K562 (cell line): ENCODE results near the gene HGD. TPM values are rescaled to one million over a fixed set of nuclear protein-coding genes. Genes with fewer than 3 reads are reported as not detected.

Experiments
- ATAC-seq: fragments of 200-7000 bp; cut with Tn5 transposase; 3 replicates; pipeline ENCODE4 v1.9.1; 2020; ENCODE audit warnings: moderate library complexity
- BruUV-seq: library from RNA; stranded (reverse); fragments of 400-500 nt; replicated peaks from 2 replicates; lab custom pipeline; 2021; lab: Mats Ljungman, UMichigan
- CTCF ChIA-PET: fragments of 300-600 bp; formaldehyde crosslinking; extraction: SDS; loops from one replicate; lab custom pipeline; 2021; ENCODE audit warnings: low intra/inter-chr PET ratio; lab: Yijun Ruan, JAX
- POLR2A ChIA-PET: fragments of 300-600, 350-650 bp; sonication (Branson Sonifier 250); formaldehyde crosslinking; extraction: SDS; loops from one replicate; lab custom pipeline; 2021; ENCODE audit warnings: antibody characterized with exemption, inconsistent platforms; lab: Yijun Ruan, JAX
- DNase-seq, 4 experiments: peaks; one replicate each; pipeline versions ENCODE4 v3.0.0 to v3.0.0-alpha.2; 2011 to 2018; ENCODE audit warnings: low spot score in 3 of 4, mixed read lengths in 3 of 4; ENCODE audit errors: extremely low read depth in 1 of 4
- FAIRE-seq: peaks from 2 replicates; lab custom pipeline; 2011; peaks lifted over from hg19 to GRCh38; lab: Jason Lieb, UNC
- H2AFZ ChIP-seq: 2 replicates; pipeline ENCODE4 v1.6.0; 2011; ENCODE audit warnings: low read depth, low read length, control low read depth, inconsistent platforms
- H3K27ac ChIP-seq: fragments of 200-600 bp; 3 replicates; pipeline ENCODE4 v1.8.0; 2011; ENCODE audit warnings: low read depth, mild to moderate bottlenecking, control low read depth, inconsistent platforms, low read length, moderate library complexity, mixed read lengths; ENCODE audit errors: extremely low read depth
- H3K27me3 ChIP-seq, 2 experiments: fragments of 300-600 bp in 1 of 2; 2 replicates in 1 of 2; 3 replicates in 1 of 2; pipeline versions ENCODE4 v1.6.0 to v1.8.0; 2011; ENCODE audit warnings: inconsistent platforms in 2 of 2, low read length in 2 of 2, mild to moderate bottlenecking in 1 of 2, mixed read lengths in 1 of 2, moderate library complexity in 1 of 2; ENCODE audit not compliant: control insufficient read depth in 2 of 2, insufficient read depth in 2 of 2
- H3K36me3 ChIP-seq: fragments of 300-600 bp; 3 replicates; pipeline ENCODE4 v1.8.0; 2011; ENCODE audit warnings: mild to moderate bottlenecking, low read length, inconsistent platforms; ENCODE audit not compliant: control insufficient read depth, insufficient read depth
- H3K4me1 ChIP-seq, 2 experiments: fragments of 200-600 bp in 1 of 2; replicated peaks in 1 of 2; 2 replicates in 1 of 2; 3 replicates in 1 of 2; pipeline versions ENCODE4 v1.5.1 to v1.8.0; 2011; ENCODE audit warnings: inconsistent platforms in 2 of 2, low read length in 2 of 2, mild to moderate bottlenecking in 1 of 2, mixed read lengths in 1 of 2, moderate library complexity in 1 of 2; ENCODE audit not compliant: control insufficient read depth in 2 of 2, insufficient read depth in 2 of 2
- H3K4me2 ChIP-seq: 2 replicates; pipeline ENCODE4 v1.6.1; 2011; ENCODE audit warnings: low read length, control low read depth, inconsistent platforms, mixed read lengths; ENCODE audit not compliant: insufficient read depth
- H3K4me3 ChIP-seq: fragments of 200-600 bp; sonication (generic), shearing (Covaris generic); 2 replicates; pipeline ENCODE4 v1.5.1; 2016; ENCODE audit warnings: control low read depth, inconsistent platforms
- H3K79me2 ChIP-seq: fragments of 200-600 bp; 3 replicates; pipeline ENCODE4 v1.8.0; 2011; ENCODE audit warnings: low read length, inconsistent platforms; ENCODE audit not compliant: control insufficient read depth, insufficient read depth
- H3K9ac ChIP-seq, 2 experiments: 2 replicates each; pipeline versions ENCODE4 v1.6.0 to v1.6.1; 2011; ENCODE audit warnings: low read depth in 2 of 2, low read length in 2 of 2, control low read depth in 1 of 2, inconsistent platforms in 1 of 2, mild to moderate bottlenecking in 1 of 2, mixed read lengths in 1 of 2; ENCODE audit not compliant: insufficient read depth in 1 of 2
- H3K9me1 ChIP-seq: one replicate; pipeline ENCODE4 v1.6.0; 2011; ENCODE audit warnings: inconsistent platforms, mild to moderate bottlenecking, low read length, moderate library complexity; ENCODE audit not compliant: control insufficient read depth, insufficient read depth
- H3K9me3 ChIP-seq: replicated peaks from 2 replicates; pipeline ENCODE4 v1.5.1; 2011; ENCODE audit warnings: low read depth, low read length, inconsistent platforms; ENCODE audit not compliant: control insufficient read depth, insufficient read depth
- H4K20me1 ChIP-seq: replicated peaks from 2 replicates; pipeline ENCODE4 v1.6.1; 2011; ENCODE audit warnings: low read length, inconsistent platforms, mixed read lengths; ENCODE audit not compliant: control insufficient read depth, insufficient read depth
- BCOR ChIP-seq: fragments of 450-650 bp; IDR thresholded peaks from 2 replicates; pipeline ENCODE4 v1.6.1; 2016
- ESRRA ChIP-seq: fragments of 450-650 bp; IDR thresholded peaks from 2 replicates; pipeline ENCODE4 v1.6.1; 2014; ENCODE audit warnings: low read depth, mild to moderate bottlenecking, moderate library complexity, borderline replicate concordance
- HMBOX1 ChIP-seq: sonication (generic); IDR thresholded peaks from 2 replicates; pipeline ENCODE4 v1.6.1; 2016
- RBM25 ChIP-seq: fragments of 200-400 bp; formaldehyde crosslinking; IDR thresholded peaks from 2 replicates; pipeline ENCODE4 v1.6.1; 2018; ENCODE audit warnings: low read length, low read depth, moderate library complexity; ENCODE audit not compliant: severe bottlenecking
- SMARCE1 ChIP-seq: fragments of 450-650 bp; IDR thresholded peaks from 2 replicates; pipeline ENCODE4 v1.7.1; 2016; ENCODE audit warnings: mild to moderate bottlenecking
- SREBF2 ChIP-seq: sonication (generic); formaldehyde crosslinking; IDR thresholded peaks from 2 replicates; pipeline ENCODE4 v1.4.0; 2020; ENCODE audit warnings: mild to moderate bottlenecking, missing genetic modification reagents
- WGBS: fragments of 100-300 bp; shearing (Covaris generic); methylation state at CpG from one replicate; pipeline ENCODE4 v1.1.6; 2016; ENCODE audit warnings: low coverage, mixed read lengths; ENCODE audit not compliant: insufficient coverage; ENCODE audit errors: missing lambda C conversion rate; 5-methylcytosine and 5-hydroxymethylcytosine counted together
- in situ Hi-C: fragments of 300-500 bp; cut with MboI; formaldehyde crosslinking; loops from 4 replicates; pipeline ENCODE4 v1.15.0; 2018; ENCODE audit warnings: inconsistent platforms, mixed read lengths
- intact Hi-C: fragments of 100-400 bp; cut with micrococcal nuclease; formaldehyde crosslinking; loops from 2 replicates; pipeline ENCODE4 v1.14.2; 2022
- polyA plus RNA-seq, 8 experiments: library from polyadenylated mRNA; depleted of rRNA in 4 of 8; stranded (reverse) in 5 of 8; unstranded in 3 of 8; fragments of >200 nt; fragmentation: Nextera tagmentation in 2 of 8; fragmentation: Illumina TruSeq in 1 of 8; extraction: Ambion mirVana in 2 of 8; extraction: Trizol in 1 of 8; gene quantifications; 2 replicates each; pipeline versions ENCODE4 v1.2.1 to v1.2.3, GENCODE V29; 2011 to 2014; ENCODE audit warnings: inconsistent platforms in 1 of 8, missing spikeins in 1 of 8
- total RNA-seq, 7 experiments: library from RNA; depleted of rRNA in 6 of 7; stranded (reverse); fragments of >200 nt in 6 of 7; fragmentation: Illumina TruSeq in 2 of 7; extraction: Trizol in 2 of 7; gene quantifications; 2 replicates each; pipeline versions ENCODE4 v1.2.1 to v1.2.3, GENCODE V29; 2011 to 2021; ENCODE audit warnings: low replicate concordance in 1 of 7

The HGD gene
- total and polyA plus RNA-seq, 9 of the 15 experiments (the other 6 are each of a cell fraction or from before 2014, with no cell fraction given): 0.08 to 0.25 (median 0.17) TPM; not detected in 4

- intact Hi-C loops (no loop called here), in situ Hi-C loops (no loop called here)
- H3K27ac ChIP-seq: peak overlapping the region; percentile 48
- 10% methylated on average over 1 of the region's 1 CpG for WGBS
- BruUV-seq: TSS peak; percentile 46
- H3K4me2 ChIP-seq: peak overlapping the region; percentile 78
- ChIA-PET POLR2A (no interaction called here), CTCF (no interaction called here)
- TF ChIP-seq ESRRA (peak; percentile 92), HMBOX1 (peak; percentile 46), RBM25 (peak; percentile 57), BCOR (0 out of 2 replicates have a peak, but pooled peaks have one; percentile 16), SREBF2 (CRISPR knock-in tag) (no peak), SMARCE1 (no peak)
- TF ChIP-seq, all 486 proteins: peak for 4
- no peak for ATAC-seq
- Histone ChIP-seq H4K20me1 (no peaks in the 10 kb centered on the region), H3K9me3 (no peaks in the 10 kb centered on the region), H3K27me3 (no peaks in the 10 kb centered on the region), H3K4me3 (peak overlapping the region; percentile 46), H3K9me1 (no peaks in the 10 kb centered on the region), H3K79me2 (peaks cover 36% of the 10 kb centered on the region), H3K9ac (peak overlapping the region in 1 of 2 experiments; percentile 99; a peak in 2 of 4 replicates), H3K4me1 (peaks cover 0 to 14% of the 10 kb centered on the region in 2 experiments; a peak in 3 of 5 replicates), H2AFZ (no peak overlapping the region), H3K36me3 (peaks cover 54% of the 10 kb centered on the region)
- FAIRE-seq: peak; percentile 19
- no peak for DNase-seq
Observed at GRCh38 chr3:120597445-120598049, 84.5 kb downstream of the HGD start.
